ENCODE measurements around the gene CDC42EP5. TPM values are rescaled to one million over a fixed set of nuclear protein-coding genes. Genes with fewer than 3 reads are reported as not detected.
A peak's percentile ranks its signal among the peaks of the same experiment; 100 is the strongest.

Gene CDC42EP5
- total and polyA plus RNA-seq, 2 donors from 2014 or later = 19.3 to 29.9 TPM

- no peak overlapping the region for H3K4me3 ChIP-seq (ENCODE audit: low read length in 3 of 3)
- no peaks in the 10 kb centered on the region for H3K27me3 ChIP-seq (ENCODE audit: control insufficient read depth, insufficient read depth, low read length)
- no peak overlapping the region for H3K27ac ChIP-seq (ENCODE audit: low read depth in 2 of 2, low read length in 2 of 2)
- H3K9ac ChIP-seq (ENCODE audit: low read length in 3 of 3) = no peak overlapping the region
- no peaks in the 10 kb centered on the region for H3K9me3 ChIP-seq (ENCODE audit: control insufficient read depth in 2 of 3, insufficient read depth in 1 of 3, low read length in 3 of 3)
- TF ChIP-seq CTCF (IDR thresholded peaks at IDR 0.05; ENCODE audit: borderline replicate concordance, extremely low read depth, insufficient read depth) = no peak
- intact Hi-C loops (cut with DNase I) = no loop called here
- H3K4me1 ChIP-seq (ENCODE audit: control insufficient read depth in 2 of 3, insufficient read depth in 2 of 3, low read depth in 1 of 3, low read length in 3 of 3) = peaks cover 0 to 7% (median 6%) of the 10 kb centered on the region in 3 donors
- peak in 2 of 5 donors; percentile 62 to 69 for DNase-seq
- FAIRE-seq = no peak
- H3K36me3 ChIP-seq (ENCODE audit: control insufficient read depth in 2 of 3, insufficient read depth in 3 of 3, low read length in 3 of 3) = no peaks in the 10 kb centered on the region
Observed at GRCh38 chr19:54435551-54436016, 37.5 kb downstream of the CDC42EP5 start.

- Histone ChIP-seq H3K36me3 (ENCODE audit: control insufficient read depth in 2 of 3, insufficient read depth in 3 of 3, low read length in 3 of 3) (no peaks in the 10 kb centered on the region), H3K9ac (ENCODE audit: low read length in 3 of 3) (no peak overlapping the region), H3K27ac (ENCODE audit: low read depth in 2 of 2, low read length in 2 of 2) (no peak overlapping the region), H3K4me3 (ENCODE audit: low read length in 3 of 3) (no peak overlapping the region), H3K9me3 (ENCODE audit: control insufficient read depth in 2 of 3, insufficient read depth in 1 of 3, low read length in 3 of 3) (no peaks in the 10 kb centered on the region), H3K4me1 (ENCODE audit: control insufficient read depth in 2 of 3, insufficient read depth in 2 of 3, low read depth in 1 of 3, low read length in 3 of 3) (peaks cover 0 to 7% (median 6%) of the 10 kb centered on the region in 3 donors), H3K27me3 (ENCODE audit: control insufficient read depth, insufficient read depth, low read length) (no peaks in the 10 kb centered on the region)
- DNase-seq (peak in 2 of 5 donors; percentile 54 to 61), FAIRE-seq (no peak)
- TF ChIP-seq CTCF (IDR thresholded peaks at IDR 0.05; ENCODE audit: borderline replicate concordance, extremely low read depth, insufficient read depth) = no peak
- intact Hi-C loops (cut with DNase I) = no loop called here
Observed at GRCh38 chr19:54434873-54435214, 38.3 kb downstream of the CDC42EP5 start.

- Histone ChIP-seq H3K4me3 (ENCODE audit: low read length in 3 of 3) (no peak overlapping the region), H3K9ac (ENCODE audit: low read length in 3 of 3) (no peak overlapping the region), H3K27ac (ENCODE audit: low read depth in 2 of 2, low read length in 2 of 2) (no peak overlapping the region), H3K4me1 (ENCODE audit: control insufficient read depth in 2 of 3, insufficient read depth in 2 of 3, low read depth in 1 of 3, low read length in 3 of 3) (peaks cover 0 to 6% (median 6%) of the 10 kb centered on the region in 3 donors), H3K9me3 (ENCODE audit: control insufficient read depth in 2 of 3, insufficient read depth in 1 of 3, low read length in 3 of 3) (no peaks in the 10 kb centered on the region), H3K27me3 (ENCODE audit: control insufficient read depth, insufficient read depth, low read length) (no peaks in the 10 kb centered on the region), H3K36me3 (ENCODE audit: control insufficient read depth in 2 of 3, insufficient read depth in 3 of 3, low read length in 3 of 3) (no peaks in the 10 kb centered on the region)
- intact Hi-C loops (cut with DNase I) = no loop called here
- no peak for TF ChIP-seq CTCF (IDR thresholded peaks at IDR 0.05; ENCODE audit: borderline replicate concordance, extremely low read depth, insufficient read depth)
- no peak for FAIRE-seq
- DNase-seq = peak in 1 of 5 donors; percentile 51
Observed at GRCh38 chr19:54434112-54434872, 38.8 kb downstream of the CDC42EP5 start.
